SK-N-SH (cell line): ENCODE data around the gene CNST. TPM values are rescaled to one million over a fixed set of nuclear protein-coding genes. Genes with fewer than 3 reads are reported as not detected.
A peak's percentile ranks its signal among the peaks of the same experiment; 100 is the strongest.

ENCODE experiments used
- CTCF ChIA-PET: fragments of 300-600, 350-600 bp; formaldehyde crosslinking; extraction: SDS; loops from one replicate; lab custom pipeline; 2021; lab: Yijun Ruan, JAX
- POLR2A ChIA-PET: fragments of 350-600 bp; sonication (Branson Sonifier 250); formaldehyde crosslinking; extraction: SDS; loops from one replicate; lab custom pipeline; 2020; ENCODE audit warnings: antibody characterized with exemption, inconsistent platforms; lab: Yijun Ruan, JAX
- DNase-seq: peaks from one replicate; pipeline ENCODE4 v3.0.0; 2012
- H2AFZ ChIP-seq: fragments of 200-600 bp; sonication (generic); 2 replicates; pipeline ENCODE4 v1.8.1; 2016; ENCODE audit warnings: antibody characterized with exemption, mild to moderate bottlenecking, low read depth
- H3F3A ChIP-seq: fragments of 200-600 bp; sonication (generic); replicated peaks from 2 replicates; pipeline ENCODE3; 2016; ENCODE audit warnings: antibody characterized with exemption, mild to moderate bottlenecking; ENCODE audit not compliant: insufficient read depth
- H3K27ac ChIP-seq, 2 experiments: fragments of 200-500 bp in 1 of 2; fragments of 200-600 bp in 1 of 2; sonication (Bioruptor generic) in 1 of 2; sonication (generic), shearing (Covaris generic) in 1 of 2; 2 replicates each; pipeline versions ENCODE4 v1.5.1 to v1.6.1; 2014 to 2016; ENCODE audit warnings: low read depth in 2 of 2, inconsistent platforms in 1 of 2, low read length in 1 of 2, mild to moderate bottlenecking in 1 of 2, mixed read lengths in 1 of 2
- H3K27me3 ChIP-seq: fragments of 200-600 bp; sonication (generic), shearing (Covaris generic); 2 replicates; pipeline ENCODE4 v1.6.1; 2016; ENCODE audit warnings: mixed run types; ENCODE audit not compliant: insufficient read depth
- H3K36me3 ChIP-seq, 2 experiments: fragments of 200-500 bp in 1 of 2; fragments of 200-600 bp in 1 of 2; sonication (Bioruptor generic) in 1 of 2; sonication (generic) in 1 of 2; replicated peaks in 1 of 2; 2 replicates each; pipeline versions ENCODE3 to v1.5.1; 2014 to 2016; ENCODE audit warnings: low read length in 1 of 2, mild to moderate bottlenecking in 1 of 2; ENCODE audit not compliant: insufficient read depth in 2 of 2, control insufficient read depth in 1 of 2
- H3K4me1 ChIP-seq, 2 experiments: fragments of 200-500 bp in 1 of 2; fragments of 200-600 bp in 1 of 2; sonication (Bioruptor generic) in 1 of 2; sonication (generic), shearing (Covaris generic) in 1 of 2; 2 replicates each; pipeline versions ENCODE4 v1.5.1 to v1.6.1; 2014 to 2016; ENCODE audit warnings: low read depth in 1 of 2, low read length in 1 of 2, mixed run types in 1 of 2; ENCODE audit not compliant: insufficient read depth in 2 of 2, control insufficient read depth in 1 of 2
- H3K4me2 ChIP-seq: fragments of 200-600 bp; sonication (generic), shearing (Covaris generic); 2 replicates; pipeline ENCODE4 v1.6.1; 2017; ENCODE audit warnings: mixed run types
- H3K4me3 ChIP-seq, 2 experiments: fragments of 200-500 bp in 1 of 2; fragments of 200-600 bp in 1 of 2; sonication (Bioruptor generic) in 1 of 2; sonication (generic), shearing (Covaris generic) in 1 of 2; 2 replicates each; pipeline versions ENCODE4 v1.5.1 to v1.8.1; 2014 to 2016; ENCODE audit warnings: low read depth in 2 of 2, inconsistent platforms in 1 of 2, low read length in 1 of 2, mild to moderate bottlenecking in 1 of 2, mixed read lengths in 1 of 2, moderate library complexity in 1 of 2
- H3K79me2 ChIP-seq: fragments of 200-600 bp; sonication (generic); 2 replicates; pipeline ENCODE4 v1.8.1; 2017; ENCODE audit warnings: mild to moderate bottlenecking; ENCODE audit not compliant: insufficient read depth
- H3K9ac ChIP-seq: fragments of 200-600 bp; sonication (generic); 2 replicates; pipeline ENCODE4 v1.6.1; 2017; ENCODE audit warnings: mixed run types
- H3K9me2 ChIP-seq: fragments of 200-600 bp; sonication (generic); 2 replicates; pipeline ENCODE4 v1.6.1; 2017; ENCODE audit warnings: mixed run types
- H3K9me3 ChIP-seq: fragments of 200-600 bp; sonication (generic); 2 replicates; pipeline ENCODE4 v1.6.1; 2017; ENCODE audit warnings: mixed run types, mild to moderate bottlenecking, moderate library complexity
- H4K20me1 ChIP-seq: fragments of 200-600 bp; sonication (generic); 2 replicates; pipeline ENCODE4 v1.6.1; 2017; ENCODE audit warnings: mild to moderate bottlenecking, mixed run types; ENCODE audit not compliant: insufficient read depth
- EP300 ChIP-seq, 2 experiments: IDR thresholded peaks; 2 replicates each; pipeline versions ENCODE4 v1.4.0 to v1.6.1; 2012; ENCODE audit warnings: borderline replicate concordance in 1 of 2, low read depth in 1 of 2, low read length in 1 of 2
- EZH2phosphoT487 ChIP-seq: fragments of 200-600 bp; sonication (generic); IDR thresholded peaks from 2 replicates; pipeline ENCODE4 v1.6.1; 2017; ENCODE audit warnings: low read depth, mixed run types, mild to moderate bottlenecking, antibody characterized with exemption, moderate library complexity, borderline replicate concordance
- FOSL2 ChIP-seq: IDR thresholded peaks from 2 replicates; pipeline ENCODE4 v1.4.0; 2012; ENCODE audit warnings: low read depth, mild to moderate bottlenecking, moderate library complexity, borderline replicate concordance
- FOXJ3 ChIP-seq: sonication (generic); formaldehyde crosslinking; IDR thresholded peaks from 2 replicates; pipeline ENCODE4 v1.5.1; 2020; ENCODE audit warnings: mild to moderate bottlenecking, missing genetic modification reagents
- GATA2 ChIP-seq: sonication (generic); formaldehyde crosslinking; IDR thresholded peaks from 2 replicates; pipeline ENCODE4 v1.5.0; 2020; ENCODE audit warnings: mild to moderate bottlenecking, missing genetic modification reagents
- MEF2A ChIP-seq: IDR thresholded peaks from 2 replicates; pipeline ENCODE4 v1.4.0; 2012; ENCODE audit warnings: low read depth, borderline replicate concordance
- MXI1 ChIP-seq: IDR thresholded peaks from 2 replicates; pipeline ENCODE4 v1.6.1; 2012; ENCODE audit warnings: mild to moderate bottlenecking, low read depth, low read length, improper control_type of control experiment
- NFIC ChIP-seq: IDR thresholded peaks from 2 replicates; pipeline ENCODE4 v1.4.0; 2012; ENCODE audit warnings: borderline replicate concordance
- NRF1 ChIP-seq: IDR thresholded peaks from 2 replicates; pipeline ENCODE4 v1.6.1; 2012; ENCODE audit warnings: low read depth, mild to moderate bottlenecking, low read length
- POLR2AphosphoS5 ChIP-seq: IDR thresholded peaks from 2 replicates; pipeline ENCODE4 v1.6.1; 2012; ENCODE audit warnings: low read depth, low read length
- RCOR1 ChIP-seq: fragments of 150-350 bp; IDR thresholded peaks from 2 replicates; pipeline ENCODE4 v1.6.1; 2017; ENCODE audit warnings: antibody characterized with exemption, low read length
- RFX5 ChIP-seq: IDR thresholded peaks from 2 replicates; pipeline ENCODE4 v1.6.1; 2012; ENCODE audit warnings: mild to moderate bottlenecking, improper control_type of control experiment, low read length
- TCF12 ChIP-seq: IDR thresholded peaks from 2 replicates; pipeline ENCODE4 v1.4.0; 2012
- WGBS: methylation state at CpG from one replicate; pipeline ENCODE4 v1.1.6; 2017; ENCODE audit warnings: low lambda C conversion rate; 5-methylcytosine and 5-hydroxymethylcytosine counted together
- polyA plus RNA-seq, 3 experiments: library from polyadenylated mRNA; depleted of rRNA; stranded (reverse); fragments of >200 nt; gene quantifications; 2 replicates each; pipeline ENCODE4 v1.2.3, GENCODE V29; 2012
- TF ChIP-seq, protein P1 (sequence below): IDR thresholded peaks from 2 replicates; pipeline ENCODE4 v1.4.0; 2012; ENCODE audit warnings: low read depth, borderline replicate concordance
- TF ChIP-seq, protein P2 (sequence below): IDR thresholded peaks from 2 replicates; pipeline ENCODE4 v1.4.0; 2012; ENCODE audit warnings: low read depth
- TF ChIP-seq, protein P3 (sequence below): IDR thresholded peaks from 2 replicates; pipeline ENCODE4 v1.6.1; 2012; ENCODE audit warnings: mild to moderate bottlenecking, low read depth, low read length, moderate library complexity
- TF ChIP-seq, protein P4 (sequence below): IDR thresholded peaks from 2 replicates; pipeline ENCODE4; 2012
- TF ChIP-seq, protein P5 (sequence below): fragments of 150-350 bp; IDR thresholded peaks from 2 replicates; pipeline ENCODE4 v1.6.1; 2017; ENCODE audit warnings: antibody characterized with exemption, low read length, low read depth, borderline replicate concordance
- TF ChIP-seq, protein P6 (sequence below): IDR thresholded peaks from 2 replicates; pipeline ENCODE4 v1.4.0; 2012; ENCODE audit warnings: low read depth, borderline replicate concordance

The CNST gene, protein sequence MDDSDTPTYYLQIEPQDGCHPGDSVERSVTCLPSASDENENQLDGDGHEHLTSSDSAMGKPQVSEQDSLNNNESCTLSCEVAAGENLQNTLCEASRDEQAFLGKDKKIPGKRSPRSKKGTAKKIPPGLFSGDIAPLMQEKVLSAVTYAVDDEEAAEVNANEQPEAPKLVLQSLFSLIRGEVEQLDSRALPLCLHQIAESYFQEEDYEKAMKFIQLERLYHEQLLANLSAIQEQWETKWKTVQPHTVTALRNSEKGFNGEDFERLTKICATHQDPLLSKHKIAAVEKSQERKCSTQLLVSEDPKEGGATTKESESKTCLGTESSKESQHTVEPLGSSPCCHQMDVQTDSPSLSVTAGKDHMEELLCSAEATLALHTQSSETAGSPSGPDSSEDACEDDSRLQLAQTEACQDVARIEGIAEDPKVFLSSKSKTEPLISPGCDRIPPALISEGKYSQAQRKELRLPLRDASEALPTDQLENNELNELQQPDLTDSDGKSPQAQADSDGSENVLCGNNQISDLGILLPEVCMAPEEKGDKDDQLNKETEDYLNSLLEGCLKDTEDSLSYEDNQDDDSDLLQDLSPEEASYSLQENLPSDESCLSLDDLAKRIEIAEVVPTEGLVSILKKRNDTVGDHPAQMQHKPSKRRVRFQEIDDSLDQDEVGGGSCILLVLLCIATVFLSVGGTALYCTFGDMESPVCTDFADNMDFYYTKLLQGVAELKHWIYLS
- 21.7 and 29.8 TPM in 2 replicates for polyA plus RNA-seq (2012; rRNA removed)
- 26.4 and 27.7 TPM in 2 replicates for polyA plus RNA-seq (2012; cell fraction: cytosol; rRNA removed)
- polyA plus RNA-seq (2012; cell fraction: nucleus; rRNA removed): 34.0 and 50.1 TPM in 2 replicates

DNA sequence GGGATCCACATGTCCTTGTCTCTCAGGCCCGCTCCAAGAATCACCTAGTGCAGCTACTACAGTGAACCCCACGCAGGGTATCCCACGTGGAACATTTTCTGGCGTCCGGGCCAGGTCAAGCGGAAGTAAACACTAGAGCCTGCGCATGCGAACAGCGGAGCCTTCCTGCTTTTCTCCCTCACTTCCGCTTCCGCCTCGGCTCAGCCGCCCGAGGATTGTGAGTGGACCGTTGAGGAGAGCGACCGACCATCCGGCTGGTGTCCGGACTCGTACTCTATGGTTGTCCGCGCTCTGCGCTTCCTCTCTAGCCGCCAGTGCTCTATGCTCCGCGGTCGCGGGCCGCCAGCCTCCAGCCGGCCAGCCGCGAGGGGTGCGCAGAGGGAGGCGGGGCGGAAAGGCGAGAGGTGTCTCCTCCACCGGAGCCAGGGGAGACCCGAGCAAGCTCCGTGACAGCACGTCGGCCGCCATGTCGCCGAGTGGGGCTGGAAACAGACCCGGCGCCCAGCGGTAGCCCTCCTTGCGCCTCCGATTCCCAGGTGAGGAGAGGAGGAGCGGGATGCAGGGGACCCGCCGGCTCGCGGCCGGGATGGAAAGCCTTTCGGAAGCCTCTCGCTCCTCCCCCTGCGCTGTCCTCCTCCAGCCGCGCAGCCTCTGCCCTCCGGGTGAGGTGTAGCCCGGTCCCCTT is at the start of gene CNST, which contains the start of gene TFB2M:
Gene CNST (plus strand): TSS at position 329 of the 685 bp plus-strand sequence. CDS start 25,107 bp downstream, outside the sequence.
Gene TFB2M (minus strand): TSS at position 134 of the 685 bp plus-strand sequence. CDS start 123 bp downstream, at position 11.
- Histone ChIP-seq H3K4me3 (peak within 1 kb of the TSS; percentile 90 to 96), H3K9me3 (no peaks in the 10 kb centered on the region), H4K20me1 (no peaks in the 10 kb centered on the region), H3K27ac (peak within 1 kb of the TSS; percentile 93 to 97), H3K79me2 (peaks cover 96% of the 10 kb centered on the region), H3K9me2 (no peaks in the 10 kb centered on the region), H3K27me3 (no peaks in the 10 kb centered on the region), H3K4me2 (peak within 1 kb of the TSS; percentile 92), H2AFZ (peak within 1 kb of the TSS; percentile 74), H3K9ac (peak within 1 kb of the TSS; percentile 96), H3F3A (peaks cover 21% of the 10 kb centered on the region), H3K36me3 (peaks cover 17 to 25% of the 10 kb centered on the region in 2 experiments), H3K4me1 (peaks cover 11 to 13% of the 10 kb centered on the region in 2 experiments; a peak in 3 of 4 replicates)
- under 1% methylated on average over 23 of the region's 62 CpGs for WGBS
- ChIA-PET CTCF (interaction anchor here (1.8 kb wide), 1 partner anchor 74 kb away, joined by 3 read pairs; no protein-coding TSS in a partner anchor), POLR2A (interaction anchor here (0.6 to 1.2 kb wide), 3 partner anchors 9 to 493 kb away, joined by 3 read pairs; no protein-coding TSS in a partner anchor)
- peak; percentile 91 for DNase-seq
- TF ChIP-seq NFIC (no peak), RCOR1 (no peak), GATA2 (CRISPR knock-in tag) (no peak), TCF12 (peak; percentile 19; the same call in 1 of the 2 replicates), FOXJ3 (CRISPR knock-in tag) (peak; percentile 70), RFX5 (no peak), POLR2AphosphoS5 (peak; percentile 78), EZH2phosphoT487 (no peak), FOSL2 (no peak), MXI1 (peak; percentile 100), NRF1 (peak; percentile 97), MEF2A (no peak), EP300 (IDR thresholded peaks at IDR 0.05; ENCODE audit: borderline replicate concordance in 1 of 2, low read depth in 1 of 2, low read length in 1 of 2) (no peak; a peak in 1 of 4 replicates)
- TF ChIP-seq, protein P1, sequence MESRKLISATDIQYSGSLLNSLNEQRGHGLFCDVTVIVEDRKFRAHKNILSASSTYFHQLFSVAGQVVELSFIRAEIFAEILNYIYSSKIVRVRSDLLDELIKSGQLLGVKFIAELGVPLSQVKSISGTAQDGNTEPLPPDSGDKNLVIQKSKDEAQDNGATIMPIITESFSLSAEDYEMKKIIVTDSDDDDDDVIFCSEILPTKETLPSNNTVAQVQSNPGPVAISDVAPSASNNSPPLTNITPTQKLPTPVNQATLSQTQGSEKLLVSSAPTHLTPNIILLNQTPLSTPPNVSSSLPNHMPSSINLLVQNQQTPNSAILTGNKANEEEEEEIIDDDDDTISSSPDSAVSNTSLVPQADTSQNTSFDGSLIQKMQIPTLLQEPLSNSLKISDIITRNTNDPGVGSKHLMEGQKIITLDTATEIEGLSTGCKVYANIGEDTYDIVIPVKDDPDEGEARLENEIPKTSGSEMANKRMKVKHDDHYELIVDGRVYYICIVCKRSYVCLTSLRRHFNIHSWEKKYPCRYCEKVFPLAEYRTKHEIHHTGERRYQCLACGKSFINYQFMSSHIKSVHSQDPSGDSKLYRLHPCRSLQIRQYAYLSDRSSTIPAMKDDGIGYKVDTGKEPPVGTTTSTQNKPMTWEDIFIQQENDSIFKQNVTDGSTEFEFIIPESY: peak; percentile 45; the same call in 1 of the 2 replicates
- TF ChIP-seq, protein P2, sequence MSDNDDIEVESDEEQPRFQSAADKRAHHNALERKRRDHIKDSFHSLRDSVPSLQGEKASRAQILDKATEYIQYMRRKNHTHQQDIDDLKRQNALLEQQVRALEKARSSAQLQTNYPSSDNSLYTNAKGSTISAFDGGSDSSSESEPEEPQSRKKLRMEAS: peak; percentile 99
- TF ChIP-seq, protein P3, sequence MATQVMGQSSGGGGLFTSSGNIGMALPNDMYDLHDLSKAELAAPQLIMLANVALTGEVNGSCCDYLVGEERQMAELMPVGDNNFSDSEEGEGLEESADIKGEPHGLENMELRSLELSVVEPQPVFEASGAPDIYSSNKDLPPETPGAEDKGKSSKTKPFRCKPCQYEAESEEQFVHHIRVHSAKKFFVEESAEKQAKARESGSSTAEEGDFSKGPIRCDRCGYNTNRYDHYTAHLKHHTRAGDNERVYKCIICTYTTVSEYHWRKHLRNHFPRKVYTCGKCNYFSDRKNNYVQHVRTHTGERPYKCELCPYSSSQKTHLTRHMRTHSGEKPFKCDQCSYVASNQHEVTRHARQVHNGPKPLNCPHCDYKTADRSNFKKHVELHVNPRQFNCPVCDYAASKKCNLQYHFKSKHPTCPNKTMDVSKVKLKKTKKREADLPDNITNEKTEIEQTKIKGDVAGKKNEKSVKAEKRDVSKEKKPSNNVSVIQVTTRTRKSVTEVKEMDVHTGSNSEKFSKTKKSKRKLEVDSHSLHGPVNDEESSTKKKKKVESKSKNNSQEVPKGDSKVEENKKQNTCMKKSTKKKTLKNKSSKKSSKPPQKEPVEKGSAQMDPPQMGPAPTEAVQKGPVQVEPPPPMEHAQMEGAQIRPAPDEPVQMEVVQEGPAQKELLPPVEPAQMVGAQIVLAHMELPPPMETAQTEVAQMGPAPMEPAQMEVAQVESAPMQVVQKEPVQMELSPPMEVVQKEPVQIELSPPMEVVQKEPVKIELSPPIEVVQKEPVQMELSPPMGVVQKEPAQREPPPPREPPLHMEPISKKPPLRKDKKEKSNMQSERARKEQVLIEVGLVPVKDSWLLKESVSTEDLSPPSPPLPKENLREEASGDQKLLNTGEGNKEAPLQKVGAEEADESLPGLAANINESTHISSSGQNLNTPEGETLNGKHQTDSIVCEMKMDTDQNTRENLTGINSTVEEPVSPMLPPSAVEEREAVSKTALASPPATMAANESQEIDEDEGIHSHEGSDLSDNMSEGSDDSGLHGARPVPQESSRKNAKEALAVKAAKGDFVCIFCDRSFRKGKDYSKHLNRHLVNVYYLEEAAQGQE: no peak
- TF ChIP-seq, protein P4, sequence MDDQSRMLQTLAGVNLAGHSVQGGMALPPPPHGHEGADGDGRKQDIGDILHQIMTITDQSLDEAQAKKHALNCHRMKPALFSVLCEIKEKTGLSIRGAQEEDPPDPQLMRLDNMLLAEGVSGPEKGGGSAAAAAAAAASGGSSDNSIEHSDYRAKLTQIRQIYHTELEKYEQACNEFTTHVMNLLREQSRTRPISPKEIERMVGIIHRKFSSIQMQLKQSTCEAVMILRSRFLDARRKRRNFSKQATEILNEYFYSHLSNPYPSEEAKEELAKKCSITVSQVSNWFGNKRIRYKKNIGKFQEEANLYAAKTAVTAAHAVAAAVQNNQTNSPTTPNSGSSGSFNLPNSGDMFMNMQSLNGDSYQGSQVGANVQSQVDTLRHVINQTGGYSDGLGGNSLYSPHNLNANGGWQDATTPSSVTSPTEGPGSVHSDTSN: no peak
- TF ChIP-seq, protein P5, sequence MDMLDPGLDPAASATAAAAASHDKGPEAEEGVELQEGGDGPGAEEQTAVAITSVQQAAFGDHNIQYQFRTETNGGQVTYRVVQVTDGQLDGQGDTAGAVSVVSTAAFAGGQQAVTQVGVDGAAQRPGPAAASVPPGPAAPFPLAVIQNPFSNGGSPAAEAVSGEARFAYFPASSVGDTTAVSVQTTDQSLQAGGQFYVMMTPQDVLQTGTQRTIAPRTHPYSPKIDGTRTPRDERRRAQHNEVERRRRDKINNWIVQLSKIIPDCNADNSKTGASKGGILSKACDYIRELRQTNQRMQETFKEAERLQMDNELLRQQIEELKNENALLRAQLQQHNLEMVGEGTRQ: no peak
- TF ChIP-seq, protein P6, sequence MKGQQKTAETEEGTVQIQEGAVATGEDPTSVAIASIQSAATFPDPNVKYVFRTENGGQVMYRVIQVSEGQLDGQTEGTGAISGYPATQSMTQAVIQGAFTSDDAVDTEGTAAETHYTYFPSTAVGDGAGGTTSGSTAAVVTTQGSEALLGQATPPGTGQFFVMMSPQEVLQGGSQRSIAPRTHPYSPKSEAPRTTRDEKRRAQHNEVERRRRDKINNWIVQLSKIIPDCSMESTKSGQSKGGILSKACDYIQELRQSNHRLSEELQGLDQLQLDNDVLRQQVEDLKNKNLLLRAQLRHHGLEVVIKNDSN: peak; percentile 41; the same call in 1 of the 2 replicates
